RWPE2 (cell line): Measurements from ENCODE around the gene MAMLD1.
"Not testable (repeated sequence)": the region's sequence is repeated elsewhere in the genome, so short reads cannot be mapped to it uniquely, and the experiment has no call there.

Experiments
- ATAC-seq: fragments of 200-7000 bp; cut with Tn5 transposase; 3 replicates; pipeline ENCODE4 v1.9.1; 2021; ENCODE audit warnings: low read depth
- DNase-seq: peaks from one replicate; pipeline ENCODE4 v3.0.0-alpha.2; 2020; ENCODE audit warnings: low spot score
- H3K27ac ChIP-seq: fragments of 450-650 bp; 2 replicates; pipeline ENCODE4 v1.5.1; 2017; ENCODE audit warnings: mild to moderate bottlenecking; ENCODE audit not compliant: poor library complexity, severe bottlenecking
- H3K27me3 ChIP-seq: fragments of 250-450 bp; sonication (Bioruptor Pico); 2 replicates; pipeline ENCODE4 v1.5.1; 2021; ENCODE audit warnings: mild to moderate bottlenecking, moderate library complexity; ENCODE audit not compliant: insufficient read depth, poor library complexity, severe bottlenecking
- H3K36me3 ChIP-seq: fragments of 250-450 bp; sonication (Bioruptor Pico); 2 replicates; pipeline ENCODE4 v1.5.1; 2020; ENCODE audit warnings: low read depth, mild to moderate bottlenecking, moderate library complexity
- H3K4me1 ChIP-seq: fragments of 250-450 bp; sonication (Bioruptor Pico); 2 replicates; pipeline ENCODE4 v1.5.1; 2021; ENCODE audit warnings: mild to moderate bottlenecking, moderate library complexity; ENCODE audit not compliant: insufficient read depth, poor library complexity, severe bottlenecking
- H3K4me3 ChIP-seq: fragments of 250-450 bp; sonication (Bioruptor Pico); 2 replicates; pipeline ENCODE4 v1.5.1; 2021; ENCODE audit warnings: mild to moderate bottlenecking, moderate library complexity; ENCODE audit not compliant: severe bottlenecking
- H3K9me3 ChIP-seq: fragments of 250-450 bp; sonication (Bioruptor Pico); 2 replicates; pipeline ENCODE4 v1.5.1; 2021; ENCODE audit warnings: mild to moderate bottlenecking, moderate library complexity; ENCODE audit not compliant: severe bottlenecking
- TF ChIP-seq, protein P1 (sequence below): fragments of 450-650 bp; IDR thresholded peaks from one replicate; pipeline ENCODE4 v1.5.1; 2017; ENCODE audit warnings: mild to moderate bottlenecking, moderate library complexity; ENCODE audit not compliant: poor library complexity, severe bottlenecking

MAMLD1 gene

DNA sequence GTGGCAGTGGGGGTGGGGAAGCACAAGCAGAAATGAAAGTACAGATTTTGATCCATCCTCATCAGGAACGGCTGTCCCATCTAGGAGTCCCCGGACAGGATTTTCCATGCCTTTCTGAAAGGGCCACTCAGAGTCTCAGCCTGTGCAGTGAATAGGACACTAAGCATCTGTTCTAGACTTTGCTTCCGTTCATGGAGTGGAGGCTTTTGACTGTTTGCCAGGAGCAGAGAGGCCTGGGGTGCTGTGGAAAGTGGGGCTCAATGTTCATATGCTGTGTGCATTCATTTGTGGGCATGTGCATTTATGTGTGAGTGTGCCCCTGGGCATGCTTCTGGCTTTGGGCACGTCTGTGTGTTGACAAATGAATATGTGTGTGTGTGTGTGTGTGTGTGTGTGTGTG, 25.6 kb upstream of the MAMLD1 start:
- H3K27ac ChIP-seq = no peak overlapping the region
- no peak for DNase-seq
- no peaks in the 10 kb centered on the region for H3K9me3 ChIP-seq
- no peaks in the 10 kb centered on the region for H3K36me3 ChIP-seq
- no peaks in the 10 kb centered on the region for H3K4me1 ChIP-seq
- no peak overlapping the region for H3K4me3 ChIP-seq
- no peak for ATAC-seq
- TF ChIP-seq, protein P1, sequence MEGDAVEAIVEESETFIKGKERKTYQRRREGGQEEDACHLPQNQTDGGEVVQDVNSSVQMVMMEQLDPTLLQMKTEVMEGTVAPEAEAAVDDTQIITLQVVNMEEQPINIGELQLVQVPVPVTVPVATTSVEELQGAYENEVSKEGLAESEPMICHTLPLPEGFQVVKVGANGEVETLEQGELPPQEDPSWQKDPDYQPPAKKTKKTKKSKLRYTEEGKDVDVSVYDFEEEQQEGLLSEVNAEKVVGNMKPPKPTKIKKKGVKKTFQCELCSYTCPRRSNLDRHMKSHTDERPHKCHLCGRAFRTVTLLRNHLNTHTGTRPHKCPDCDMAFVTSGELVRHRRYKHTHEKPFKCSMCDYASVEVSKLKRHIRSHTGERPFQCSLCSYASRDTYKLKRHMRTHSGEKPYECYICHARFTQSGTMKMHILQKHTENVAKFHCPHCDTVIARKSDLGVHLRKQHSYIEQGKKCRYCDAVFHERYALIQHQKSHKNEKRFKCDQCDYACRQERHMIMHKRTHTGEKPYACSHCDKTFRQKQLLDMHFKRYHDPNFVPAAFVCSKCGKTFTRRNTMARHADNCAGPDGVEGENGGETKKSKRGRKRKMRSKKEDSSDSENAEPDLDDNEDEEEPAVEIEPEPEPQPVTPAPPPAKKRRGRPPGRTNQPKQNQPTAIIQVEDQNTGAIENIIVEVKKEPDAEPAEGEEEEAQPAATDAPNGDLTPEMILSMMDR = no peak
- H3K27me3 ChIP-seq = no peaks in the 10 kb centered on the region

DNA sequence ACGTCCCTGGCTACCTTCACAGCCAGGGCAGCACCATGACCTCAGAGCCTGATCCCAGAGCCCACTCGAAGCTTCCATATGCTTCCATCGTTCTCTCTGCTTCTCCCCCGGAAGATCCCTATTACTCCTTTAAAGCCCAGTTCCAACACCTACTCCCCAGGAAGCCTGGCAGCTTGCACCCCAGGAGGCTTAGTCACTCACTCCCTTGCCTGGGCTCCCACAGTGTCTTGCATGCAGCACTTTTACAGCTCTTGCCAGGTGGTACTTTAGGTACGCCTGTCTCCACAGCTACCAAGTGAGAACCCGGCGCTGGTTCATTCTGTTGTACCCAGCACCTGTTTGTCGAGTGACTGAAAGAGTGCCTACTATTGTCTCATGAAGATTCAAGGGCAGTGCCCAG, 24.5 kb upstream of the MAMLD1 start:
- Histone ChIP-seq H3K4me1 (no peaks in the 10 kb centered on the region), H3K9me3 (no peaks in the 10 kb centered on the region), H3K36me3 (no peaks in the 10 kb centered on the region), H3K4me3 (no peak overlapping the region), H3K27me3 (no peaks in the 10 kb centered on the region), H3K27ac (no peak overlapping the region)
- TF ChIP-seq, protein P1 = no peak
- DNase-seq (no peak), ATAC-seq (no peak)

DNA sequence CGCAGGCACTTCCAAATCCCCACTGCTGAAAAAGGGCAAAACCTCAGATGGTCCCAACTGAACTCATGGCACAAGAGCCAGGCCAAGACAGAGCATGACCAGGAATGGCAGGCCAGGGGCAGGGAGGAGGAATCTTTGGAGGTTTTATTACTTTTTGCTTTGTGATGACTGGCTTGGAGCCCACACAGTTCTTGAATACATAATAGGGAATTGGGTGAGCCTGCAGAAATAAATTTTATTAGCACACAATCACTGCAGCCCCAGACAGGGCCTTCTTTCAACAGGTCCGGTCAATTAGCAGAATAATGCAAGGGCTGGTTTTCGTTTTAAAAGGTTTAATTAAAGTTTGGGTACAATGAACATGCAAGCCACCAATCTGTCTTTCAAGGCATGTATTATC, 23.4 kb upstream of the MAMLD1 start:
- no peaks in the 10 kb centered on the region for H3K27me3 ChIP-seq
- no peaks in the 10 kb centered on the region for H3K9me3 ChIP-seq
- no peak overlapping the region for H3K4me3 ChIP-seq
- H3K27ac ChIP-seq = no peak overlapping the region
- DNase-seq (no peak), ATAC-seq (no peak)
- H3K4me1 ChIP-seq = no peaks in the 10 kb centered on the region
- no peaks in the 10 kb centered on the region for H3K36me3 ChIP-seq
- TF ChIP-seq, protein P1 = no peak

DNA sequence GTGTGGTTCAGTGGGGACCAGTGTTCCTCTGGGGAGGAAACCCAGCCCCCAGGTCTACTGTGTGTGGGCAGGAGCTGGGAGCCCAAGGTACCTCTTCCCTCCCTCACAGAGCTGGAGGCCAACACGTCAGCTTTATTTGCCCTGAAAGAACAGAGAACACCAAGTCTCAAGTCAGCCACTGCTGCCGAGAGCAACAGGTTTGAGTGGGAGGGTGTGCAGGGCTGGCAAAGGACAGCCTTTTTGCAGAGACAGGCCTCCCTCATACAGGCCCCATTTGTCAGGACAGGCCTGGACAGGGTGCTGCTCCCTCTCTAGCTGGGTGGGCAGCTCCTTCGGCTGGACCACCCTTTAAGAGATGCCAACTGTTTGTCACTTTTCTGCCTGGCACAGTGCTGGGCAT, 22.8 kb upstream of the MAMLD1 start:
- DNase-seq, ATAC-seq, H3K27ac ChIP-seq, H3K4me1 ChIP-seq, H3K27me3 ChIP-seq, H3K4me3 ChIP-seq, H3K36me3 ChIP-seq, H3K9me3 ChIP-seq: not testable (repeated sequence)

DNA sequence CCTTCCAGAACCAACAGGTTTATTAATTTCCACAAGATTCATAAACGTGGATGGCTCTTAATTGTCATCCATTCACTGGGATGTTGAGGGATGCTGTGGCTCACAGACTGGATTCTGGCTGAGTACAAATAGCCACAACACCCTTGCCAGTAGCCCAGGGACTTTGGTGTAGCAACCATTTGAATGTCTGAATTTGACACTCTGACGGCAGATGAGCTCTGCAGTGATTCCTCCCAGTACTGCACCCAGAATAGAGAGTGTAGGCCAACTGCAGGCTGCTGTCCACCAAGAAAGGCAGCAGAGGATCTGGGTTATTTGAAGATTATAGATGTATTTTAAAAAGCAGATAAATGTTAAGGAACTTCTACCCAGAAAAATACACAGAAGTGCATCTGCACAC, 15.6 kb upstream of the MAMLD1 start:
- ATAC-seq = no peak
- no peak overlapping the region for H3K27ac ChIP-seq
- no peaks in the 10 kb centered on the region for H3K36me3 ChIP-seq
- no peaks in the 10 kb centered on the region for H3K9me3 ChIP-seq
- DNase-seq = no peak
- H3K4me3 ChIP-seq = no peak overlapping the region
- H3K27me3 ChIP-seq = no peaks in the 10 kb centered on the region
- no peaks in the 10 kb centered on the region for H3K4me1 ChIP-seq
- TF ChIP-seq, protein P1 = no peak
